ENCODE data around the gene PRPSAP1. TPM values are rescaled to one million over a fixed set of nuclear protein-coding genes. Genes with fewer than 3 reads are reported as not detected.

PRPSAP1 gene
- total RNA-seq, 1 experiment from 2014 or later = 99.6 TPM

DNA sequence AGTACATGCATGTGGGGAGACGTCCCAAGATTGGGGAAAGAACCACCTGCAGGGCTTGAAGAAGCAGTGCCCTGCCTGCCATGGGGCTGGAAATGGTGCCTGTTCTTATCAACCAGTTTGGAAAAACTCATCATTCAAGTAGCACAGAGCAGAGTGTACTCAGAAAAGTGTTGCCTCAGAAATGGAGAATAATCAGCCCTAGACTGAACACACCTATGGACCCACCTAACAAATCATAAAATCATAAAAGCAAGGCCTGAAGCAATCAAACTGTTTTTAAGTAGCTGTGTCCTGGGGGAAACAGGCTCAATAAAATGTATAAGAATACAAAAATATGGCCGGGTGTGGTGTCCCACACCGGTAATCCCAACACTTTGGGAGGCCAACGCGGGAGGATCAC is 56.8 kb downstream of the PRPSAP1 start:
- POLR2A ChIA-PET = no interaction called here
- no peaks in the 10 kb centered on the region for H3K27me3 ChIP-seq (ENCODE audit: control insufficient read depth, insufficient read depth, low read length)
- no peak for ATAC-seq
- TF ChIP-seq TCF7L2 (IDR thresholded peaks at IDR 0.05; ENCODE audit: low read depth, low read length) (no peak), POLR2AphosphoS5 (IDR thresholded peaks at IDR 0.05; ENCODE audit: low read depth, low read length) (no peak), SIN3A (IDR thresholded peaks at IDR 0.05; ENCODE audit: borderline replicate concordance, insufficient read depth, low read depth, low read length) (no peak)
- TF ChIP-seq, protein P1, sequence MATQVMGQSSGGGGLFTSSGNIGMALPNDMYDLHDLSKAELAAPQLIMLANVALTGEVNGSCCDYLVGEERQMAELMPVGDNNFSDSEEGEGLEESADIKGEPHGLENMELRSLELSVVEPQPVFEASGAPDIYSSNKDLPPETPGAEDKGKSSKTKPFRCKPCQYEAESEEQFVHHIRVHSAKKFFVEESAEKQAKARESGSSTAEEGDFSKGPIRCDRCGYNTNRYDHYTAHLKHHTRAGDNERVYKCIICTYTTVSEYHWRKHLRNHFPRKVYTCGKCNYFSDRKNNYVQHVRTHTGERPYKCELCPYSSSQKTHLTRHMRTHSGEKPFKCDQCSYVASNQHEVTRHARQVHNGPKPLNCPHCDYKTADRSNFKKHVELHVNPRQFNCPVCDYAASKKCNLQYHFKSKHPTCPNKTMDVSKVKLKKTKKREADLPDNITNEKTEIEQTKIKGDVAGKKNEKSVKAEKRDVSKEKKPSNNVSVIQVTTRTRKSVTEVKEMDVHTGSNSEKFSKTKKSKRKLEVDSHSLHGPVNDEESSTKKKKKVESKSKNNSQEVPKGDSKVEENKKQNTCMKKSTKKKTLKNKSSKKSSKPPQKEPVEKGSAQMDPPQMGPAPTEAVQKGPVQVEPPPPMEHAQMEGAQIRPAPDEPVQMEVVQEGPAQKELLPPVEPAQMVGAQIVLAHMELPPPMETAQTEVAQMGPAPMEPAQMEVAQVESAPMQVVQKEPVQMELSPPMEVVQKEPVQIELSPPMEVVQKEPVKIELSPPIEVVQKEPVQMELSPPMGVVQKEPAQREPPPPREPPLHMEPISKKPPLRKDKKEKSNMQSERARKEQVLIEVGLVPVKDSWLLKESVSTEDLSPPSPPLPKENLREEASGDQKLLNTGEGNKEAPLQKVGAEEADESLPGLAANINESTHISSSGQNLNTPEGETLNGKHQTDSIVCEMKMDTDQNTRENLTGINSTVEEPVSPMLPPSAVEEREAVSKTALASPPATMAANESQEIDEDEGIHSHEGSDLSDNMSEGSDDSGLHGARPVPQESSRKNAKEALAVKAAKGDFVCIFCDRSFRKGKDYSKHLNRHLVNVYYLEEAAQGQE (IDR thresholded peaks at IDR 0.05; ENCODE audit: insufficient read depth in 1 of 2, low read depth in 2 of 2, low read length in 1 of 2) = no peak
- TF ChIP-seq, protein P2, sequence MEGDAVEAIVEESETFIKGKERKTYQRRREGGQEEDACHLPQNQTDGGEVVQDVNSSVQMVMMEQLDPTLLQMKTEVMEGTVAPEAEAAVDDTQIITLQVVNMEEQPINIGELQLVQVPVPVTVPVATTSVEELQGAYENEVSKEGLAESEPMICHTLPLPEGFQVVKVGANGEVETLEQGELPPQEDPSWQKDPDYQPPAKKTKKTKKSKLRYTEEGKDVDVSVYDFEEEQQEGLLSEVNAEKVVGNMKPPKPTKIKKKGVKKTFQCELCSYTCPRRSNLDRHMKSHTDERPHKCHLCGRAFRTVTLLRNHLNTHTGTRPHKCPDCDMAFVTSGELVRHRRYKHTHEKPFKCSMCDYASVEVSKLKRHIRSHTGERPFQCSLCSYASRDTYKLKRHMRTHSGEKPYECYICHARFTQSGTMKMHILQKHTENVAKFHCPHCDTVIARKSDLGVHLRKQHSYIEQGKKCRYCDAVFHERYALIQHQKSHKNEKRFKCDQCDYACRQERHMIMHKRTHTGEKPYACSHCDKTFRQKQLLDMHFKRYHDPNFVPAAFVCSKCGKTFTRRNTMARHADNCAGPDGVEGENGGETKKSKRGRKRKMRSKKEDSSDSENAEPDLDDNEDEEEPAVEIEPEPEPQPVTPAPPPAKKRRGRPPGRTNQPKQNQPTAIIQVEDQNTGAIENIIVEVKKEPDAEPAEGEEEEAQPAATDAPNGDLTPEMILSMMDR (IDR thresholded peaks at IDR 0.05) = no peak
- H3K27ac ChIP-seq (ENCODE audit: low read length) = no peak overlapping the region
- BruUV-seq (replicated peaks) = no TSS peak
- no peak for DNase-seq (ENCODE audit: low read depth, low spot score)
- intact Hi-C loops (cut with micrococcal nuclease; ENCODE audit: unreplicated experiment) = no loop called here
- CTCF ChIA-PET = interaction anchor here (0.8 kb wide), 1 partner anchor 87 kb away, joined by 3 read pairs; no protein-coding TSS in a partner anchor
- H3K36me3 ChIP-seq (ENCODE audit: control insufficient read depth, insufficient read depth, low read length) = no peaks in the 10 kb centered on the region
- in situ Hi-C loops (cut with HindIII; ENCODE audit: low pct_unique_long_range_greater_than_20kb, low sequenced_read_pairs) = no loop called here
- H3K4me3 ChIP-seq (ENCODE audit: low read depth in 2 of 2, low read length in 2 of 2) = no peak overlapping the region
- H3K9me3 ChIP-seq (ENCODE audit: control insufficient read depth, insufficient read depth, low read depth, low read length) = no peaks in the 10 kb centered on the region
- H3K4me1 ChIP-seq (ENCODE audit: control insufficient read depth, insufficient read depth, low read length) = no peaks in the 10 kb centered on the region

DNA sequence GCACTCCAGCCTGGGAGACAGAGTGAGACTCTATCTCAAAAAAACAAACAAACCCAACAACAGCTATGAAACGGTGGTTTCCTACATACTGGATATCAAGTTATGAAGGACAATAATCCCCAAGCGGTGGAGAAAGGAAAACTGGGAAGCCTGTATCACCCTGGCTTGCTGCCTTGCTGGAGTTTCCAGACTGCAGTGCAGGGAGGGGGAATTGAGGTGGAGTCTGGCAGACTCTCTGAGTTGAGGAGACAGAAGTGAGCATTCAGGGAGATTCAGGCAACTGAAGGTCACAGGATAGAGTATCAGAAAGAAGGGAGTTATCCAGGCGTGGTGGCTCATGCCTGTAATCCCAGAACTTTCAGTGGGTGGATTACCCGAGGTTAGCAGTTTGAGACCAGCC is 57.5 kb downstream of the PRPSAP1 start:
- ChIA-PET POLR2A (no interaction called here), CTCF (no interaction called here)
- no peak overlapping the region for H3K27ac ChIP-seq (ENCODE audit: low read length)

More for the DNA sequence above, 57.5 kb downstream of the PRPSAP1 start:
- intact Hi-C loops (cut with micrococcal nuclease; ENCODE audit: unreplicated experiment) = no loop called here
- Histone ChIP-seq H3K4me1 (ENCODE audit: control insufficient read depth, insufficient read depth, low read length) (no peaks in the 10 kb centered on the region), H3K9me3 (ENCODE audit: control insufficient read depth, insufficient read depth, low read depth, low read length) (no peaks in the 10 kb centered on the region), H3K4me3 (ENCODE audit: low read depth in 2 of 2, low read length in 2 of 2) (no peak overlapping the region), H3K27me3 (ENCODE audit: control insufficient read depth, insufficient read depth, low read length) (no peaks in the 10 kb centered on the region), H3K36me3 (ENCODE audit: control insufficient read depth, insufficient read depth, low read length) (no peaks in the 10 kb centered on the region)
- no TSS peak for BruUV-seq (replicated peaks)
- no peak for DNase-seq (ENCODE audit: low read depth, low spot score)
- TF ChIP-seq POLR2AphosphoS5 (IDR thresholded peaks at IDR 0.05; ENCODE audit: low read depth, low read length) = no peak
- TF ChIP-seq SIN3A (IDR thresholded peaks at IDR 0.05; ENCODE audit: borderline replicate concordance, insufficient read depth, low read depth, low read length) = no peak
- TF ChIP-seq, protein P1 (IDR thresholded peaks at IDR 0.05; ENCODE audit: insufficient read depth in 1 of 2, low read depth in 2 of 2, low read length in 1 of 2) = no peak
- TF ChIP-seq TCF7L2 (IDR thresholded peaks at IDR 0.05; ENCODE audit: low read depth, low read length) = no peak
- TF ChIP-seq, protein P2 (IDR thresholded peaks at IDR 0.05) = no peak
- no peak for ATAC-seq
- in situ Hi-C loops (cut with HindIII; ENCODE audit: low pct_unique_long_range_greater_than_20kb, low sequenced_read_pairs) = no loop called here
